GM21723 (cell line): ENCODE results near the gene IL1R2.

Experiments
- ATAC-seq: cut with Tn5 transposase; IDR thresholded peaks from one replicate; pipeline ENCODE4 v1.9.1; 2021; ENCODE audit warnings: mild to moderate bottlenecking, moderate library complexity; ENCODE audit not compliant: unreplicated experiment

Gene IL1R2

DNA sequence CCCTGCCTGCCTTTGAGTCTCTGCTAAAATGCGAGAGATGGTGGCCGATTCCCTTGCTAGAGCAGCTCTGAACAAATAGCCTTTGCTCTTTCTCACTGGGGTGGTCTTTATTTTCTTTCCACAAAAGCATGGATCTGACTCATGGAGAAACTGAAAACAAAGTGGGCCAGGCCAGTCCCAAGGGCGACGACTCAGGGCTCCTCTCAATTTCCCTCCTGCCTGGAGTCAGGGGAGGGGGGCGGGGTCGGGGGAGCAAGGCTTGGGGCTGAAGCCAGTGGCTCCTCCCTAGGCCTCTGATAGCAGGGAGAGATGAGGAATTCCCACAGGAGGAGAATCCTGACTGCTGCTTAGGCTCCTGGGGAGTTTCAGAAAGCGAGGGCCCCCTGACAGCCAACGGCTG, 17.1 kb upstream of the IL1R2 start:
- ATAC-seq, result no peak

DNA sequence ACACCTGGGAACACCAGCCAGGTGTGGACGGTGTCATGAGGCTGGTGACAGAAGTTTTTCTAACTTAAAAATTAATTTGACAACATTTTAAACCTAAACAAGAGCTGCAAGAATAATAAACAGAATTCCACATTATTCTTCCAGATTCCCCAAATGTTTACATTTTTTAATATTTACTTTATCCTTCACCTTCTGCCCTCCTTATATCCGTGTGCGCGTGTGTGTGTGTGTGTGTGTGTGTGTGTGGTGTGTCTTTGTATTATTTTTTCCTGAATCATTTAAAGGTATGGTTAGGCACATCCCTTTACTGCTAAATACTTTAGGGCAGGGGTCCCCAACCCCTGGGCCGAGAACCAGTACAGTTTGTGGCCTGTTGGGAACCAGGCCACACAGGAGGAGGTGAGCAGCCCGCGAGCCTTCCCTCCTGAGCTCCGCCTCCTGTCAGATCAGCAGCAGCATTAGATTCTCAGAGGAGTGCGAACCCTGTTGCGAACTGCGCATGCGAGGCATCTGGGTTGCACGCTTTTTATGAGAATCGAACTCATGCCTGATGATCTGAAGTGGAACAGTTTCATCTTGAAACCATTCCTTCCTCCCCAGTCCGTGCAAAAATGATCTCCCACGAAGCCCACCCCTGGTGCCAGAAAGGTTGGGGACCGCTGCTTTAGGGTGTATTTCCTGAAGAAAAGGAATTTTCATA, 16.4 kb upstream of the IL1R2 start:
- no peak for ATAC-seq

DNA sequence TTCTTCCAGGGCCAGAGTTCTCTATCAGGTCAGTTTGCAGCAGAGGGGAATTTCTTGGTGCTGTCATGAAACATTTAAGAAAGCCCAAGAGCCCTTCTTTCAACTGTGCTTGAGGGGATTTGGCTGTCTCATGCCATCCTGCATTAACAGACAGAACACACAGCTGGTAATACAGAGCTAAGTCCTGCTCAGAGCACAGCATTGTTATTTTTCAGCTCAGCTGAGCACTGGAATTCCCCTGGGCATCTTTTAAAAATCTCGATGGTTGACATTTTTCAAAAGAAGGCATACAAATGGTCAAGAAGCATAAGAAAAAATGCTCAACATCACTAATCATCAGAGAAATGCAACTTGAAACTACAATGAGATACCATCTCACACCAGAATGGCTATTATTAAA, 14.9 kb upstream of the IL1R2 start:
- ATAC-seq, result no peak

DNA sequence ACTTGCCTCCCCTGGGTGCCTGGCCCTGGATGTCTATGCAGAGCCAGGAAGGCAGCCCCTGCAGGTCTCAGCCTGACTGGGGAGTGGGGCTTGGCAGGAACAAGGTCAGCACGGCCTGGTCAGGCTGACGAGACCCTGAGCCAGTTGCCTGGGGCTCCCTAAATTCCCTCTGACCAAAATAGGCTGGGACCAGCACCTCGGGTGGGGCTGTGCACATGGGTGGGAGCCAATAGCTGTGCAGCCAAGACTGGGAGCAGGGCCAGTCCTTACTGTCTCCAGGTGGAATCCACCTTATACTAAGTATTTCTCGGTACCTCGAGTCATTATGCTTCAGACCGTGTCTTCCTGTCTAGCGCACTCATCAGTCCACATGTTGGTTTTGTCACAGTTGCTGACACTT, 11.4 kb upstream of the IL1R2 start:
- no peak for ATAC-seq

DNA sequence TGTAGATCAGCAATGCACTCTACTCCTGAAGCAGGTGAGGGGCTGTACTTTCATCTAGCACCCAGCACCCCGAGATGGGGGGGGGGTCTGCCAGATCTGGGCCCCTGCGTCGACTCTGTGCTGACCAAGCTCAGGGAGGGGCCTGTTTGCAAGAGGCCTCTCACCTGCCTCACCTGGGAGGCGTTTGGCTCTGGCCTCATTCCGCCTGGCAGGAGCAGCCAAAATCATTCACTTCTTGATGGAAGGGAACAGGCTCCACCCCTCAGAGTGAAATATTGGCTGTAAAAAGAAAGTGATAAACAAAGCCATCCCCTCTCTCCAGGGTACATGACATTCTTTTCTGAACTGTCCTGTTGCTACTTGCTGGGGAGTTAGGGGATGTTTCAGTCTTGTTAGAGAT, 10.7 kb upstream of the IL1R2 start:
- no peak for ATAC-seq

DNA sequence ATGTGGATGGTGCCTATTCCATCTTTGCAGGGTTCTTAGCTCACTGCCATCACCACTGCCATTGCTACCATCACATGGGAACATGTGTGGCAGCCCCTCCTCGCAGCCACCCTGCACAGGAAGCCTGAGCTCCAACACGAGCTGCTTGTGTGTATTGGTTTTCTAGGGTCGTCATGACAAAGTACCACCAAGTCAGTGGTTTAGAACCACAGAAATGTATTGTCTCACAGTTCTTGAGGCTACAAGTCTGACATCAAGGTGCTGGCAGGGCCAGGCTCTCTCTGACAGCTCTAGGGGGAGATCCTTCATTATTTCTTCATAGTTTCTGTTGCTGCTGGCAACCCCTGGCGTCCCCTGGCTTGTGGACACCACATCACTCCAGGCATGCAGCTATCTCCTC, 10.3 kb upstream of the IL1R2 start:
- no peak for ATAC-seq

DNA sequence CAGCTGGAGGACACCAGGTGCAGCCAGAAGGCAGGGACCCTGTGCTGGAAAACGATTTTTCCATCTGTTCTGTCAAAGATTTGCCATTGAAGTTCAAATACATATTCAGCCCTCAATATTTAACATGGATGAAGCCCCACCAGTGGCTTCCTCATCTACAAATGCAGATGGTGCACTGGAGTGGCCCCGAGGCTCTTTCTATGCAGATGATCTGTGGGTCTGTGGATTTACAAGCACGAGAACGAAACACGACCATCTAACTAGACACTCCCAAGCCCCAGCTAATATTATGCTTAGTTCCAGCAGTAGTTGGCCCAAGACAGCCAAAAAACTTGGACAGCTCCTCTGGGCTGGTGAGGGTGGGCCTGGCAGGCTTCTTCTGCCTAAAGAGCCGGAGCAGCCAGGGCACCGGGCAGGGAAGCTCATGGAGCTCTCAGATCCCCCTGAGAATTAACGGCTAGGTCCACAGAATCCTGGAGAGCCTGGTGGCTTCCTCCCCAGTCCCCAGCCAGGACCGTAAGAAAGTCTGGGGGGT, 9.2 kb upstream of the IL1R2 start:
- no peak for ATAC-seq

DNA sequence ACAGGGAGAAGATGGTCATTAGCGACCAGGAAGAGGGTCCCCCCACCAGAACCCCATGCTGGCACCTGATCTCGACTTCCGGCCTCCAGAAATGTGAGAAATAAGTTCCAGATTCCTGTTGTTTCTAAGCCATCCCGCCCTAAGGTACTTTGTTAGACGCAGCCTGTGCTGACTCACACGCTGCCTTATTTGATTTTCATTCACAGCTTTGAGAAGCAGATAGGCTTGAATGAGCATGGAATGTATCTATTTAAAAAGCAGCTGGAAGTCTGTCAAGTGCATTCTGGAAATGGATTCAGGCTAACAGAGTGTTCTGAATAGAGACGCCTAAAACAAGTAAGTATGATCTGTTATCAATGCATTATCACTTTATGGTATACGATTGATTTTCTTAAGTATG, 8.3 kb upstream of the IL1R2 start:
- ATAC-seq, result no peak

DNA sequence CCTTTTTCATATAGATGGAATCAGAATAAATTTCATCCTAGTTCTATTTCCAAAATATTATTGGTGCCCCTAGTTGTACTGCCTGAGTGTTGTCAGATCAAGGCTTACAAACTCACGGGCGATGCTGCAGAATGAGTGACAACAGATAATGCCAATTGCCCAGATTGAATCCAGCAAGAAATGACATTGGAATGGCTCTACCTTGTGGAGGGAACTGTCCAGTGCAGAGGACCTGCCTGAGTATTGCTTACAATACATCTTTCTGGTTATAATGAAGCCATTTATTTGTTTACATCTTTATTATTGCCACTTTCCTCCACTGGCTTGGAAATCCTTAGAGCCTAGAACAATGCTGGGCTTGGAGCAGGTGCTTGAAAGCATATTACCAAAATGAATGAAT, 7.8 kb upstream of the IL1R2 start:
- no peak for ATAC-seq

DNA sequence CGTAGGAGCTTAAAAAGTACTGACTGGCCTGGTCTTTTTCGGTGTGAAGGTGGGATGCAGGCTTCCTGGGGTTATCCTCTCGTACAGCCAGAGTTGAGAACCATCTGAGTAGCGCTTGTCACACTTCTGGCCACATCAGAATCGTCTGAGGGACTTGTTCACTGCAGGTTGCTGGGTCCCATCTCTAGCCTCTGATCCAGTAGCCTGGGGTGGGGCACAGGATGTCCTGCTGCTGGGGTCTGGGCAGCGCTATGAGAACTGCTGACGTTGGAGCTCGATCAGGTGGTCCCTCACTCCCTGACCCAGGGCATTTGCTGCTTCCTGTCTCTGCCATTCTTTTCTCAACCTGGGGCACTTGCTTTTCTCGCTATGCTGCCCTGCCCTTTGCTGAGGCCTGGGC, 7.1 kb upstream of the IL1R2 start:
- ATAC-seq, result no peak

DNA sequence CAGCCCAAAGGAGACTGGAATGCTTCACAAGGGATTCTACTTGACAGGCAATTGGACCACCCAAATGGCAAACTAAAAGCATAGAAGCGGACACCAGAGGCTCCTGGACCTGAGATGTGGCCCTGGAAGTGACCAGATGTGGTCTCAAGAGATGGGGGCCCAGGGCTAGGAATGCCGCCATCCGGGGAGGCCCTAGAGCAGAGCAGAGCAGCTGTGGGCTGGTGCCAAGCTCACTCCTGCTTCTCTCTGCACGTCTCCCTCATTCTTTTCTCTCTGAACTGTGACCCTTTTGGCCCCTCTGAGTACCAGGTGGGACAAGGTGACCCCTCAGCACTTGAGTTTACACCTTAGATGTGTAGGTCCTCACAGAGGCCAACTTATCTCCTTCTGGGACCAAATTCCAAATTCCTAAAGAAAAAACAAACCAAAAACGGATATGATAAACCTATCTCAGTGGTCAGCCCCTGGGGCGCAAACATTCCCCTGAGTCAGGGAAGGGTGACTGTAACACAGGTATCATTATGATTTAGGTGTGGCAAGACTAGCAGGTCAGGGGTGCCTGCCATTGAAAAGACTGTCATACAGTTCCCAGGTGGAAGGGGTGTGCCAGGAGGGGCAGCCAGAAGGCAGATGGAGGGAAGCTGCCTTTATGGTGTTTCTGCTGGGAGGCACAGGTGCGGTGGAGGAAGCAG, 6.5 kb upstream of the IL1R2 start:
- ATAC-seq, result no peak

DNA sequence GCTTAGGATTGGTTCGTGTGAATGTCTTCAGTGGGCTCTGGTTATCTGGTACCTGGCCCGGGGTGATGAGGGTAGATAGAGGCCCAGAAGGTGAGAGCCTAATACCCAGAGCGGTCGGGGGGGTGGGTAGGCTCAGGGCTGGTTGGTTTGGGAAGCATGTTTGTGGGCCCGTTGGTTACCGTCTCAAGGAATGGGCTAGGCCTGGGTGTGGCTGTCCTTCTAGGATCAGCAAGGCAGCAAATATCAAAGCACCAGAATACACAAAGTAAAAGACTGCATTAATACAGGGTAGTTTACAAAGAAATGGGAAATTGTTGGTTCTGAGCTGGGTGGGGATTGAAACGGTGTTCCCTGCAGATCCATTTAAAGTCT, 6.0 kb upstream of the IL1R2 start:
- ATAC-seq, result no peak

DNA sequence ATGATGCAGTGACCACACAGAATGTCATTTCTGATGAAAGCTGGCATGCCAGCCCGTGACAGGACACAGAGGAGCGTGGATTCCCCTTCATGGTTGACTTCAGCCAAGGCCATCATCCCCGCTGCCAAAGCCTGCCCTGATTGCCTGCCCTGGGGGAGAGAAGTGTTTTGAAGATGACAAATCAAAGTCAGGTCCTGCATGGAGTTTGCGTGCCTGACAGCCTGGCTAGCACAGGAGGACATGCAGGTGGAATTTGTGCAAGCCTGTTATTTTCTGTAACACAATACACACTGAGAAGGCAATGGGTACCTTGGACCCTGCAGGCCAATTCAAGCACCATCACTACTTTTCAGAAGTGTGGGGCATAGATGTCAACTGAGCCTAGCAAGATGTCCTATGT, 5.4 kb upstream of the IL1R2 start:
- ATAC-seq, result no peak

DNA sequence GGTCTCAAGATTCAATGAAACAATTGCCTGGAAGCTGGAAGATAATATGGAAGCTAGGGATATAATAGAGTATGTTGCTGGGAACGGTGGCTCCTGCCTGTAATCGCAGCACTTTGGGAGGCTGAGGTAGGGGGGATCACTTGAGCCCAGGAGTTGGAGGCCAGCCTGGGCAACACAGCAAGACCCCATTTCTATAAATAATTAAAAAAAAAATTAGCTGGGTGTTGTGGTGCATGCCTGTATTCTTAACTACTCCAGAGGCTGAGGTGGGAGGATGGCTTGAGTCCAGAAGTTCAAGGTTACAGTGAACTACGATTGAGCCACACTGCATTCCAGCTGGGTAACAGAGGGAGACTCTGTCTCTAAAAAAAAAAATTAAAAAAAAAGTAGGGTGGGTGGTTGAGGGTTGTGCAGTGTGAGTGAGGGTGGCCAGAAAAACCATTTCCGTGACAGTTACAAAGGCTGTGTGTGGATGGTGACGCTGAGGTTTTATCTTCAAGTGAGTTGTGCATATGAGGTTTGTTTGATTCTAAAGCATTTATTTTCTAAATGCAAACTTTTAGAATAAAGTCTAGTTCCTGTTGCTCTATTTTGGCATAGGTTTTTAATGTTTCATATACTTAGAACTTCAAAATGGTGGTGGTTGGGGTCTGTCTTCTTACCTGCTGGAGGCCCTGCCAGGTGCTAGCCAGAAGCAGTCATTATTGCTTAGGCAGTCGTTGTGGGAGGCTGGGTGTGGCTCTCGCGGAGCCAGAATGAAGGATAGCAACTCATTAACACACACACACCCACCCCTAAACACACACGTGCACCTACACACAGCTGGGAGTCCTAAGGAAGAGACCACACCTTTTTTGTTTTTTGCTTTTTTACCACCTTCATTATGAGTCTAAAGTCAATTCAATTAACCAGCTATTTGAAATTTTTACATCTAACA, 4.7 kb upstream of the IL1R2 start:
- ATAC-seq, result no peak

DNA sequence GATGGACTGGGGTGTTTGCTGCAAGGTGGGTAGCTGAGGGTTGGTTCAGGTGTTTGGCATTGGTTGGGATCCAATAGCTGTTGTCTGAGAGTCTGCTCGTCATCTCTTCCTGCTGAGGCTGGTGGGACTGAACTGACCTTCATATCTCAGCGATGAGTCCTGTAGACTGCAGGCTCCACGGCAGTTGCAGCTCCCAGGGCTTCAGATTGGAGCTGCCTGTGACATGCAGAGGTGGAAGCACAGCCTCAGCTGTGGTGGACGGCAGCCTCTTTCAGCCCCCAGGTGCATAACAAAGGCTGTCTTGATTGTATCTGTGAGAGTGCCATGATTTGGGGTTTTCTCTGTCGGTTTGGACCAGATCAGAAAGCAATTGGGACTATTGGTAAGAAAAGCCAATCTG, 3.9 kb upstream of the IL1R2 start:
- no peak for ATAC-seq

DNA sequence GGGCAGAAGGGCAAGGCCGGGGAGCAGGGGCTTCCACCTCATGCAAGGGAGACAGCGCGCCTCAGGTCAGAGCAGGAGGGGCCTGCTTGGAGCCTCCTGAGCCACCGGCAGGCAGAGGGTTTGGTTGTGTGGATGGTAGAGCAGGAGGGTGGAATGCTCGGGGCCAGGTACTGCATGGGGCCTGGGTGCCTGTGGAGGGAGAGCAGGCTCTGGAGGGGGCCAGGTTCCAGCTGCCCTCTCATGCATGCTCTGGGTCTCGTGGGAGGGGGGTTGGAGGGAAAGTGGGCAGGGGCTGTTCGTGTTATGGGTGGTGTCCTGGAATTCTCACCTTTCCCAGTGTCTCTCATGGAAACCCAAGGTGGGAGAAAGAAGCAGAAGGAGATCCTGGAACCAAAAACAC, 3.2 kb upstream of the IL1R2 start:
- ATAC-seq, result no peak

DNA sequence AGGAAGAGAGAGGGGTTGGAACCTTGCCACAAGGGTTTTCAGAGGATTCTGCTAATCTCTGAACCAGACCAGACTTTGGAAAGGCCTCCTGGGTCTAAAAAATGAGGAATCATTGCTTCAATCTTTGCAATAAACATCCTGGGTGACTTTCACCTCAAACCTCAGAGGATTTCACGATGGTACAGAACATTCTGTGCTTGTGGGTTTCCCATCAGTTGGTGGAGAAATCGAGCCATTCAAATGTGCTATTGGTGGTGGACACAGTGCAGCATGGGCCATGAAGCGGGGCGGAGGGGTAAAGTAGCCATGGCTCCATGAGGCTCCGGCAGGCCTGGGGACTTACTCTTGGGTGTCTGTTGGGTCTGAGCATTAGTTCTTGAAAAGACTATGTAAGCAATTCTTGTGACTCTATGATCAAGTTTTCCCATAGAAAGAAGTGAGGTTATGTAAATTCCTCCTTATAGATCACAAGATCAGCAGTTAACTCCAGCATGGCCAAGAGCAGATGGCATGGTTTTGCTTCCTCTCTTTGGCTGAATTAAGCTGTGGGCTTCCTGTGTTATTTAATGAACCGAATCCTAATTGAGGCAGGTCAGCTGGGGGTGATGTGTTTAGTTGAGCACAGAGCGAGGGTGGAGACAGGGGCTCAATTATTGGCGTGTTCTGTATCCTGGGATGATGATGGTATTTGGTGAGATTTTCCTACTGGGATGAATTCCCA, 1.9 kb upstream of the IL1R2 start:
- no peak for ATAC-seq

DNA sequence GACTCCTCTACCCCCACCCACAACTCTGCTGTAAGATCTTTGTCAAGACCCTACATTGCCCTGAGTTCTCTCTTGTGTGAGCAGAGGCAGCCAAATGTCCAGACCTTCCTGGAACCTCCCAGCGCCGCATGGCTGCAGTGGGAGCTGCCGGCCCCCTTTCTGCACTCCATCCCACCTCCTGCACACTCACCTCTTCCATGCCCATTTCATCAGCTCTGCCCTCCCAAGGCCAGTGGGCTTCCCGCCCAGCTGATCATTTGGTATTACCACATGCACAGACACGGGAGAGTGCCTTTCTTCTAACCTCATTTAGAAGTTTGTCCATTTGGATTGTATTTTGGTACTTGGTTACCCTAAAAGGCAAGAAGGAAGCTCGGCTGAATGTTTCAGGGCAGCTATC, 2.0 kb downstream of the IL1R2 start:
- ATAC-seq, result no peak

DNA sequence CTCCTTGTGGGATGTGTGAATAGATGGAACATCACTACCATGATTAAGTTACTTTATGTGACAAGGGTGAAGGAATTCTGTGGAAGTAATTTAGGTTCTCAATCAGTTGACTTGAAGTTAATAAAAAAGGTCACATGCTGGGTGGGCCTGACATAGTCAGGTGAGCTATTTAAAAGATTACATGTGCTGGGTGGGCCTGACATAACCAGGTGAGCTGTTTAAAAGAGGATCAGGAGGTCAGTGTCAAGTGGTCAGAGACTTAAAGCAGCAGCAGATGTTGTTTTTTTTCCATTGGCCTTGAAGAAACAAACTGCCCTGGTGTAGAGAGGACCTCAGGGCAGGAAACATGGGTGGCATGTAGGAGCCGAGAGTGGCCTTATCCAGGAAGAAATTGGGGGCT, 3.3 kb downstream of the IL1R2 start:
- no peak for ATAC-seq

DNA sequence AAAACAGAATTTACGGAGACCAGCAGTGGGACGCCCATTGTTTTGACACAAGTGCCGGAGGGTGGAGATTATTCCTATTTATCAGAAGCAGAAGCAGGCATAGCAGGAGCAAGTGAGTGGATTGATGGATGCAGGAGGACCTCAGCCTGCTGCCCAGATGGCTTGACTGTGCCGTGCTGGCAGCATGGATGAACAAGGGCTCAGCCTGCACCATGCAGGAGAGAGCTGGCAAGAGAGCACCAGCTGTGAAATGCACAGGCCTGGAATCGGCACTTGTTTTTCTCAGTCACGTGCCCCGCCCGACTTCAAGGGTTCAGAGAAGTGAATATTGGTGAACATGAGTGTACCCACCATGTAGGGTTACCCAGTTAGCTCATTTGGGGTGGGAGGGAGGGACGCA, 4.0 kb downstream of the IL1R2 start:
- ATAC-seq, result no peak

DNA sequence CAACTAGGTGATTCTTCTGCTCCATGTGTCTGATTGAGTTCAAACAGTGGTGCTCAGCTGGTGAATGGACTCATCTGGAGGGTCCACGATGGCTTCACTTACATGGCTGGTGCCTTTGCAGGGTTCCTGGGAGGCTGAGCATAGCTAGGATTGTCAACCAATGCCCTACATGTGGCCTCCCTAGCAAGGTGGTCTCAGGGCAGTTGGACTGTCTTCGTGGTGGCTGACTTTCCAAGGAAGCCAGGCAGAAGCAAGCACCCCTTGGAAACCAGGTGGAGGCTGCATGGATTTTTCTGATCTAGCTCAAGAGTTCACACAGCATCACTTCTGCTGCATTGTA, 6.8 kb downstream of the IL1R2 start:
- ATAC-seq, result no peak
